T-helper 1 cell treated with Interleukin-12 subunit alpha and Interleukin-12 subunit beta and Interleukin-4 antibody, amounts not matched to agents 30 μg/mL and 1 μg/mL, for 36 hours (primary cell): ENCODE results near the gene RFX8.

ENCODE experiments used
- H3K27ac Mint-ChIP-seq: one replicate; pipeline ENCODE4 v1.8.0; 2021; ENCODE audit warnings: mild to moderate bottlenecking, mixed read lengths
- H3K27me3 Mint-ChIP-seq: one replicate; pipeline ENCODE4 v1.8.0; 2021; ENCODE audit warnings: low read depth, mixed read lengths
- H3K36me3 Mint-ChIP-seq: one replicate; pipeline ENCODE4 v1.8.0; 2021; ENCODE audit warnings: low read depth, mixed read lengths
- H3K4me1 Mint-ChIP-seq: one replicate; pipeline ENCODE4 v1.8.0; 2021; ENCODE audit warnings: low read depth, mixed read lengths
- H3K4me3 Mint-ChIP-seq: one replicate; pipeline ENCODE4 v1.8.0; 2021; ENCODE audit warnings: mild to moderate bottlenecking, moderate library complexity, mixed read lengths
- H3K9me3 Mint-ChIP-seq: one replicate; pipeline ENCODE4 v1.8.0; 2021; ENCODE audit warnings: mixed read lengths

The RFX8 gene

DNA sequence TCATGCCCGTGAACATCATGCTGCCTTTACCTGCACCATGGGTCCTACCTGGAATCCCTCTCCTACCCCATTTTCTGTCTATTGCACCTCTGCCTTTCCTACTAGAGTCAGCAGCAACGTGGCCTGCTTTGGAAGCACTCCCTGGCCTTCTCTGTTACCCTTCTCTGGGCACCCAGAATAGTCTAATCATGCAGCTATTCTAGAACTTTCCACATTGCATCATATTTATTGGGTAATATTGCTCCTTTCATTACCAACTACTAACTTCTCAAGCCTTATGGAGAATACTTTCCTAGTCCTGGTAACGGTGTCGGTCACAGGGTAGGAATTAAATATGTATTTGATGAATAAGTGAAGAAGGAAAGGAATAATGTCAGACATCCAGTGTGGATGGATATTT, 54.3 kb downstream of the RFX8 start:
- H3K36me3 Mint-ChIP-seq: peaks cover 7% of the 10 kb centered on the region
- no peak overlapping the region for H3K27ac Mint-ChIP-seq
- peaks cover 2% of the 10 kb centered on the region for H3K4me1 Mint-ChIP-seq
- no peaks in the 10 kb centered on the region for H3K9me3 Mint-ChIP-seq
- no peaks in the 10 kb centered on the region for H3K27me3 Mint-ChIP-seq
- no peak overlapping the region for H3K4me3 Mint-ChIP-seq

- H3K27me3 Mint-ChIP-seq: no peaks in the 10 kb centered on the region
- H3K4me3 Mint-ChIP-seq: no peak overlapping the region
- H3K36me3 Mint-ChIP-seq: peaks cover 12% of the 10 kb centered on the region
- H3K9me3 Mint-ChIP-seq: peaks cover 7% of the 10 kb centered on the region
- H3K4me1 Mint-ChIP-seq: peaks cover 2% of the 10 kb centered on the region
- H3K27ac Mint-ChIP-seq: no peak overlapping the region
Observed at GRCh38 chr2:101419096-101419663, 55.7 kb downstream of the RFX8 start.

- no peaks in the 10 kb centered on the region for H3K27me3 Mint-ChIP-seq
- H3K27ac Mint-ChIP-seq: no peak overlapping the region
- H3K36me3 Mint-ChIP-seq: peaks cover 8% of the 10 kb centered on the region
- H3K4me1 Mint-ChIP-seq: peaks cover 2% of the 10 kb centered on the region
- peaks cover 7% of the 10 kb centered on the region for H3K9me3 Mint-ChIP-seq
- no peak overlapping the region for H3K4me3 Mint-ChIP-seq
Observed at GRCh38 chr2:101418460-101419095, 56.3 kb downstream of the RFX8 start.

DNA sequence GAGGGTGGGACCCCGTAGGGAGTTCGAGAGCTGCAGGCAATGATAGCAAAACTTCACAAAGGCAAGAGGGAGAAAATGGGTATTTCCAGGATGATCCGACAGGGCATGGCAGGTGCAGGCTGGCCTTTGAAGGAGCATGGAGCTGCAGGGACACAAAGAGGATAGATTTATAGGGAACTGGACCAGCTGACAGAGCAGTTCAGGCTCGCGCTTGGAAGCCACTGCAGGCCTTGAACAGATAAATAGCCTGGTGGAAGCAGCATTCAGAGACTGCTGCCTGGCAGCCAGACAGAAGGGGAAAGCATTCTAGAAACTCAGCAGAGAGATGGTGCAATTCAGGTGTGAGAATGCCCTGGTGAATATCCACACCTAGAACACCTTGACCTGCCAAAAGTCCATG, 58.3 kb downstream of the RFX8 start:
- Mint-ChIP-seq H3K9me3 (peaks cover 7% of the 10 kb centered on the region), H3K27ac (no peak overlapping the region), H3K4me3 (no peak overlapping the region), H3K36me3 (peaks cover 8% of the 10 kb centered on the region), H3K27me3 (no peaks in the 10 kb centered on the region), H3K4me1 (peaks cover 2% of the 10 kb centered on the region)

DNA sequence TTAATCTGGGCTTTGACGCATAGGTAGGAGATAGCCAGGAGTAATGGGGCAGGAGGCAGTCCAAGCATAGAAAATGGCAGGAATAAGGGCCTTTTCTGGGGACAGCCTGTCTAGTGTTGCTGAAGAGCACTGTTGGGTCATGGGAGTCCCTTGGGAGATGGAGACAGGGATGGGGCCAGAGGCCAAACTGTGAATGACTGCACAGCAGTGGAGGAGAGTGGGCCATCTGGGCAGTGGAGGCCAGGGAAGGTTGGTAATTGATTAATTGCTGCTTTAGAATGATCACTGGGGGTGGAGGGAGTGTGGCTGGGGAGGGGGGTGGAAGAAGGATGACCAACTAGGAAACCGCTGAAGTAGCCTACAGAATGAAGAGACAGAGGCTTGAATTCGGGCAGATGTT, 59.0 kb downstream of the RFX8 start:
- Mint-ChIP-seq H3K36me3 (peaks cover 8% of the 10 kb centered on the region), H3K27me3 (no peaks in the 10 kb centered on the region), H3K27ac (no peak overlapping the region), H3K9me3 (peaks cover 7% of the 10 kb centered on the region), H3K4me1 (peaks cover 2% of the 10 kb centered on the region), H3K4me3 (no peak overlapping the region)

DNA sequence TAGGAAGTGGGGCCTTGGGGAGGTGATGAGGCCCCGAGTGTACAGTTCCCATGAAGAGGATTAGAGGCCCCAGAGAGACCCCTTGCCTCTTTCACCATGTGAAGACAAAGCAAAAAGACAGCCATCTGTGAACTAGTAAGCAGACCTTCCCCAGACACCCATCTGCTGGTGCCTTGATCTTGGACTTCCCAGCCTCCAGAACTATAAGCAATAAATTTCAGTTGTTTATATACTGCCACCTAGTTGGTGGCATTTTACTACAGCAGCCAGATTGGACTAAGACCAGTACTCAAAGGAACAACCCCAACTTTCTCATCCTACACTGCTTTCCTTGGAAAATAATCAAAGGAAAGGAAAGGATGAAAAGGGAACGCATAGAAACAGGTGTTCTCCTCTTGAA, 59.7 kb downstream of the RFX8 start:
- Mint-ChIP-seq H3K27me3 (no peaks in the 10 kb centered on the region), H3K36me3 (peaks cover 8% of the 10 kb centered on the region), H3K4me1 (peaks cover 2% of the 10 kb centered on the region), H3K9me3 (peaks cover 7% of the 10 kb centered on the region), H3K27ac (no peak overlapping the region), H3K4me3 (no peak overlapping the region)

DNA sequence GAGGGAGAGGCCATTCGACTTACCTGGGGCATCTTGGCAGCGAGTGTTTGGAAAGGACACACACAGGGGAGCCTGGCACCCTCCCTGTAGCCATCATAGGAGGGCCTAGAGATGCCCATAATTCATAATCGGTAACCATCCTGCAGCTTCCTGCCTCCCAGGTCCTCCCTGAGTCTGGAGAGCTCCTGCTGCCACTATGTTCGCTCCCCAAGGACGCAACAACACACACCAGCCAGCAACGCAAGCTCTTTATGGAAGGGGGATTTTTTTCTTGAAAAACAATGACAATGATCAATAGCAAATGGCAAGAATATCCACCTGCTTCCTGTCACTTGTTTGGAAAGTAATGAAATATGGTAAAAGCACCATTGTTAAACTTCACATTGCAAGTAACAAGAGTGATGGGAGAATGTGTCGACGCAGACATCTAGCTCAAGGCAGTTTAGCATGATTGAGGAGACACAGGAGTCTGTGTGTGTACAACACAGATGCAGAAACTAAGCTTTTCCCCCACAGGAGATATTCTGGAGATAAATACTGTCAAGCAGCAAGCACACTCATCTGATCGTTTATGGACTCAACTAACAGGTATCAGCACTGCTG, 62.7 kb downstream of the RFX8 start:
- Mint-ChIP-seq H3K4me1 (no peaks in the 10 kb centered on the region), H3K4me3 (no peak overlapping the region), H3K27ac (no peak overlapping the region), H3K27me3 (no peaks in the 10 kb centered on the region), H3K9me3 (peaks cover 7% of the 10 kb centered on the region), H3K36me3 (peaks cover 8% of the 10 kb centered on the region)

GRCh38 chr2:101410746-101411145, 64.2 kb downstream of the RFX8 start:
- no peak overlapping the region for H3K4me3 Mint-ChIP-seq

GRCh38 chr2:101410114-101410513, 64.8 kb downstream of the RFX8 start:
- Mint-ChIP-seq H3K27me3 (no peaks in the 10 kb centered on the region), H3K9me3 (peaks cover 4% of the 10 kb centered on the region), H3K4me1 (peaks cover 2% of the 10 kb centered on the region), H3K36me3 (peaks cover 2% of the 10 kb centered on the region), H3K4me3 (no peak overlapping the region), H3K27ac (no peak overlapping the region)

More at GRCh38 chr2:101410746-101411145, 64.2 kb downstream of the RFX8 start:
- Mint-ChIP-seq H3K4me1 (no peaks in the 10 kb centered on the region), H3K27me3 (no peaks in the 10 kb centered on the region), H3K9me3 (peaks cover 7% of the 10 kb centered on the region), H3K36me3 (peaks cover 6% of the 10 kb centered on the region), H3K27ac (no peak overlapping the region)

DNA sequence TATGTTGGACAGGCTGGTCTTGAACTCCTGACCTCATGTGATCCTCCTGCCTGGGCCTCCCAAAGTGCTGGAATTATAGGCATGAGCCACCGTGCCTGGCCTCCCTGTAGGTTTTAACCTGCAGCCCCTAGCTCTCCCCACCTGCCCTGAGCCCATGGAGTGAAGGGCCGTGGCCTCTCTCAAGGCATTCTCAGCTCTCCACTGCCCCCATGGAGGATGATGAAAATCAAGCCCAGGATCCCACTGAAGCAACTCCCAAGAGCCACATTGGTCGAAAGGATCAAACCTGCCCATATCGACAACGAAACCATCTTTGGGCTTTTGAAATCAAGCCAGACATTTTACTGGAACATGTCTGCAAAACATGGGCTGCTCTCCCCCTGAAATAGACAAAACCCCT, 65.2 kb downstream of the RFX8 start:
- Mint-ChIP-seq H3K27me3 (no peaks in the 10 kb centered on the region), H3K4me1 (peaks cover 2% of the 10 kb centered on the region), H3K36me3 (no peaks in the 10 kb centered on the region), H3K27ac (no peak overlapping the region), H3K4me3 (no peak overlapping the region), H3K9me3 (peaks cover under 1% of the 10 kb centered on the region)

GRCh38 chr2:101408925-101409324, 66.0 kb downstream of the RFX8 start:
- Mint-ChIP-seq H3K36me3 (no peaks in the 10 kb centered on the region), H3K4me3 (no peak overlapping the region), H3K9me3 (no peaks in the 10 kb centered on the region), H3K27ac (no peak overlapping the region), H3K27me3 (no peaks in the 10 kb centered on the region), H3K4me1 (peaks cover 2% of the 10 kb centered on the region)

DNA sequence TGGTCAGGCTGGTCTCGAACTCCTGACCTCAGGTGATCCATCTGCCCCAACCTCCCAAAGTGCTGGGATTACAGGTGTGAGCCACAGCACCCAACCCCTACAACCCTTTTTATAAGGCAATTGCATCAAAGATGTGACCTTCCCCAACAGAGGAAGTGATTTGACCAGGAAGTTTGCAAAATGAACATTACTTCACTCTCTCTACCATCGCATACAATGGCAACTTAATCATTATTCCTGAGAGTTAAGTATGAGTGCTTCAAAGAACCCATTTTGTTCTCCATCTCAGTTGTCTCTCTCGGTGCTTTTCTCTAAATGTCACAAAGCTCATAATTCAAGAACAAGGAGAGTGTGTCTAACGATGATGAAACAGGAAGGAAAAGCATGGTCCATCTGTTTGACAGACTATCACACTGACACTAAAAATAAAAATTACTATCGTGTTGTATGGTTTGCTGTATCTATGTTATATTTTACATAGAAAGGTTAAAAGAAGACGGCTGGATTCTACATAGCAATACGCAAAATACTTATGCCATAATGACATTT, 69.5 kb downstream of the RFX8 start:
- H3K4me3 Mint-ChIP-seq: no peak overlapping the region
- no peaks in the 10 kb centered on the region for H3K9me3 Mint-ChIP-seq
- H3K27me3 Mint-ChIP-seq: no peaks in the 10 kb centered on the region
- no peak overlapping the region for H3K27ac Mint-ChIP-seq
- peaks cover 2% of the 10 kb centered on the region for H3K4me1 Mint-ChIP-seq
- no peaks in the 10 kb centered on the region for H3K36me3 Mint-ChIP-seq

GRCh38 chr2:101403745-101404144, 71.2 kb downstream of the RFX8 start:
- Mint-ChIP-seq H3K27me3 (no peaks in the 10 kb centered on the region), H3K4me3 (no peak overlapping the region), H3K36me3 (no peaks in the 10 kb centered on the region)

GRCh38 chr2:101402630-101403029, 72.3 kb downstream of the RFX8 start:
- Mint-ChIP-seq H3K27me3 (no peaks in the 10 kb centered on the region), H3K36me3 (no peaks in the 10 kb centered on the region), H3K4me1 (peaks cover 9% of the 10 kb centered on the region), H3K9me3 (no peaks in the 10 kb centered on the region), H3K4me3 (no peak overlapping the region), H3K27ac (no peak overlapping the region)

More at GRCh38 chr2:101403745-101404144, 71.2 kb downstream of the RFX8 start:
- Mint-ChIP-seq H3K27ac (no peak overlapping the region), H3K4me1 (peaks cover 9% of the 10 kb centered on the region), H3K9me3 (no peaks in the 10 kb centered on the region)

DNA sequence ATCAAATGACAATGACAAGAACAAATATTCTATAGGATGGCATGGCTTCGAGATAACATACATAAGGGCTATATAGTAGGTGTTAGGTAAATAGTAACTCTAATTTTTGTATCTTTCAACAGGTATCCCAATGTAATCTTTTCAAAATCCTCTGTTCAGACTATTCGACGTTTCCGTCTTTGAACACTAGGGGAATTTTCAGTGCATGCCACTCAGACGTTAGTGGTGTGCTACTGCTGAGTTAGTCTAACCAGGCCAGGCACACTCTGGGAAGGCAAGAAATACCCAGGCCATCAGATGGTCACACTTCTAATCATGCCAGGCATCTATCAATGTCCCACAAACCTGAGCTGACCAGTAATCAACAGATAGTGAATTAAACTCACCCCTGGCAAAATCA, 73.0 kb downstream of the RFX8 start:
- no peak overlapping the region for H3K27ac Mint-ChIP-seq
- no peaks in the 10 kb centered on the region for H3K36me3 Mint-ChIP-seq
- peaks cover 3% of the 10 kb centered on the region for H3K27me3 Mint-ChIP-seq
- H3K4me3 Mint-ChIP-seq: no peak overlapping the region
- H3K9me3 Mint-ChIP-seq: no peaks in the 10 kb centered on the region
- peaks cover 9% of the 10 kb centered on the region for H3K4me1 Mint-ChIP-seq
